ENCODE data around the gene BRIP1.

The BRIP1 gene

DNA sequence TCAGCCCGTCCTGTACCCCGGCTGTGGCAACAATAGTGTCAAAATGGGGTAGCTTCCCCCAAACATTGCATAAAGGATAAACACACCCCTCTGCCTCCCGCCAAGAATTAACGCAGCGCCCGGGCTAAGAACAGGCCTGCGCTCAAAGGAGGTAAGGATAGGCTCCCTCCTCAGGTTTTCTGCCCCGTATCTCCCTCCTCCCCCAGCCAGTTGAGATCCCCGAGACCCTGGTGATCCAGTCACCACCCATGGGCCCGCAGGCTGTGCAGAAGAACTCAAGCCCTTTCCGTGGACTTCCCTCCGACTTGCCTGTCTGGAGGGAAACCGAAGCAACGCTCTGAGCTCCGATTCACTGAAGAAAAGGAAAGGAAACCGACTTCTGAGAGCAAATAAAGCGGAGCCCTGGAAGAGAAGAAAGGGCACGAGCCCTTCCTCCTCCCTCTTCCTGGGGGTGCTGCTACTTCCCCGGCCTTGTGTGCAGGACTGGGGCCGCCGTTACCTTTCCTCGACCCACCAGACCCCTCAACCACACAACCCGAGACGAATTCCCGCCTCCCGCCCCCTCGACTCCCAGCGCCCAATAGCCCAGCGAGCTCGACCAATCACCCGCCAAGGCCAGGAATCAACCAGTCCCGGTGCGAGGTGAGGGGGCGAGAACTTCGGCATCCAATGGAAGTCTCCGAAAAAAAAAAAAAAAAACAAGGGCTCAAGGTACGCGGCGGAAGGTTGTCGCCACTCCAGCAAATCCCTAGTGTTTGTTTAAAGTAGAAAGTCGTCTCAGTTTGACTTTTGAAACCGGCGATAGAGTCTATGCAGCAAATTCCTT is at the start of gene BRIP1:
Gene BRIP1 (minus strand): TSS at position 554 of the 826 bp plus-strand sequence. CDS start 1,989 bp downstream, outside the sequence.
- DNase-seq (ENCODE audit: low read depth): peak; percentile 88
- TF ChIP-seq, protein P1, sequence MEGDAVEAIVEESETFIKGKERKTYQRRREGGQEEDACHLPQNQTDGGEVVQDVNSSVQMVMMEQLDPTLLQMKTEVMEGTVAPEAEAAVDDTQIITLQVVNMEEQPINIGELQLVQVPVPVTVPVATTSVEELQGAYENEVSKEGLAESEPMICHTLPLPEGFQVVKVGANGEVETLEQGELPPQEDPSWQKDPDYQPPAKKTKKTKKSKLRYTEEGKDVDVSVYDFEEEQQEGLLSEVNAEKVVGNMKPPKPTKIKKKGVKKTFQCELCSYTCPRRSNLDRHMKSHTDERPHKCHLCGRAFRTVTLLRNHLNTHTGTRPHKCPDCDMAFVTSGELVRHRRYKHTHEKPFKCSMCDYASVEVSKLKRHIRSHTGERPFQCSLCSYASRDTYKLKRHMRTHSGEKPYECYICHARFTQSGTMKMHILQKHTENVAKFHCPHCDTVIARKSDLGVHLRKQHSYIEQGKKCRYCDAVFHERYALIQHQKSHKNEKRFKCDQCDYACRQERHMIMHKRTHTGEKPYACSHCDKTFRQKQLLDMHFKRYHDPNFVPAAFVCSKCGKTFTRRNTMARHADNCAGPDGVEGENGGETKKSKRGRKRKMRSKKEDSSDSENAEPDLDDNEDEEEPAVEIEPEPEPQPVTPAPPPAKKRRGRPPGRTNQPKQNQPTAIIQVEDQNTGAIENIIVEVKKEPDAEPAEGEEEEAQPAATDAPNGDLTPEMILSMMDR (conservative IDR thresholded peaks at IDR 0.05; ENCODE audit: low read length): no peak
- H3K4me3 ChIP-seq (ENCODE audit: low read length): peak within 1 kb of the TSS; percentile 83

DNA sequence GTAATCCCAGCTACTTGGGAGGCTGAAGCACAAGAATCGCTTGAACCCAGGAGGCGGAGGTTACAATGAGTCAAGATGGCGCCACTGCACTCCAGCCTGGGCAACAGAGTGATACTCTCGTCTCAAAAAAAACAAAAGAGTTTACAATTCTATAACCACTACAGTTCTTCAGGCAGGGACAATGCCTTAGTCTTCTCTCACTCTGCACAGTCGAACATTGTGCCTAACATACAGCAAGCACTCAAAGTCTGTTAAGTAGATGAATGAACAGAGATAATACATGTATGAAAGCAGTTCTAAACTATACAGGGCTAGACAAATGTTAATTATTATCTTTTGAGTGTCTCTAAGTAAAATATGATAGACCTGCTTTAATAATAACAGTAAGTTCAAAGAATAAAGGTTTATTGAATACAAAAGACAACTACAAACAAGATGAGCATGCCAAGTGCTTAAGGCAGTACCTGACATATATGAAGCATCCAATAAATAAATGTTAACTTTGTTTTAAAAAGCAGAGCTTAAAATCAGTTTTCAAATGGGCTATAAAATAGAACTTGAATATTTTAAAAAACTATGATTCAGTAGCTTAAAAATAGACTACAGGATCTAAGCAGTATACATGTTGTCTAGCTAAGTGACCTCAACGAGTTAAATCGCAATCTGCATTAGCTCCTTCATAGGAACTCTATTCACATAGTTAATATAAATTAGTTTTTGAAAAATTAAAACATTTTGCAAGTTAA is 45.1 kb upstream of the BRIP1 start:
- DNase-seq (ENCODE audit: low read depth): no peak
- no peak overlapping the region for H3K4me3 ChIP-seq (ENCODE audit: low read length)
- TF ChIP-seq, protein P1 (conservative IDR thresholded peaks at IDR 0.05; ENCODE audit: low read length): no peak

DNA sequence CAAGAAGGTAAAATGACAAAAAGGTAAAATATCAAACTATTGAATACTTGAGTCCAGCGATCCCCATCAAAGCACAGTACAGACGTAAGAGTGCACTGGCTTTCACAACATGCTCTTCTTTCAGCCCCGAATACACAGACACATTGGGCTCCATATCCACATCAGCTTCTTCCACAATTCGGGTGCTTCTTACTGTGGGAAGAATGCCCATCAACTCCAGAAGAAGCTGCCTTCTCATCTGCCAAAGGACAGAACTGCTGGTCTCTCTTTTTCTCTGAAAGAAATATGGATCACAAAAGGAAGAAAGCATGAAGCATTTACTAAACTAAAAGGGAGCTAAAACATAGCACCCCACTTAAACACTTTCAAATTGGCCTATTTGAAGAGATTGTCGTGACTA is 44.0 kb upstream of the BRIP1 start:
- DNase-seq (ENCODE audit: low read depth): no peak
- TF ChIP-seq, protein P1 (conservative IDR thresholded peaks at IDR 0.05; ENCODE audit: low read length): no peak
- no peak overlapping the region for H3K4me3 ChIP-seq (ENCODE audit: low read length)

DNA sequence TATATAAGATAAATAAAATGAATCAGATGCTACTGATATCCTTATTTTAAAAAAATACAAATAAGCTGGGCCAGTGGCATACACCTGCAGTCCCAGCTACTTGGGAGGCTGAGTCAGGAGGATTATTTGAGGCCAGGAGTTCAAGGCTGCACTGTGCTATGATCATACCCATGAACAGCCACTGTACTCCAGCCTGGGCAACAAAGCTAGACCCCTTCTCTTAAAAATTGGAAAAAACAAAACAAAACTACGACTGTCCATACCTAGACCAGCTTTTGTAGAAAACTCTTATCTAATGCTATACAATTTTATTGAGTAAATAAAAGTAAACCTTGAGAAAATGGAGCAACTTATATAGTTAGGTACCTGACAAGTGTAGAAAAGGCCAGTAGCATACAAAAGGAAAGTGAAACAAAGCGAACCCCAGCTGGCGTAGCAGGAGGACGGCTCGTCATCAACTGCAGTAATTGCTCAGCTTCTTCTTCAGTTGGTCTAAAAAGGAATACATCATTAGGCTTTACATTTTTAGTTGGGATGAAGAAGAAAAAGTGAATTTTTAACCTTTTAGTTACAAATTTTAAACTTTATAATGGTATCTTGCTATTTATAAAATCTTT is 40.9 kb upstream of the BRIP1 start:
- no peak overlapping the region for H3K4me3 ChIP-seq (ENCODE audit: low read length)
- DNase-seq (ENCODE audit: low read depth): no peak

DNA sequence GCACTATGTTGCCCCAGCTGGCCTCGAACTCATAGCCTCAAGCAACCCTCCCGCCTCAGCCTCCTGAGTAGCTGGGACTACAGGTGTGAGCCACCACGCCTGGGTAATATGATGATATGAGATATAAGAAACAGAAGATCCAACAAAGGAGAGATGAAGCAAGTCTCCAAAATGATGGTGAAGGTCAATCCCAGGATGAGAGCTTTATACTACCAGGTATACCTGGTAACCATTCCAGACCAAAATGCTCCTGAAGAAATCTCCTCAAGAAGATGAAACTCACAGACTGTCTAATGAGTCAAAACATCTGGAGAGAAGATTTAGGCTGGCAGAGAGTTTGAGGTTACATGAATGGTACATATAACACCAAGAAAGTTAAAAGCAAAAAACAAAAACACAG is 39.9 kb upstream of the BRIP1 start:
- DNase-seq (ENCODE audit: low read depth): no peak

More for the DNA sequence above, 40.9 kb upstream of the BRIP1 start:
- TF ChIP-seq, protein P1 (conservative IDR thresholded peaks at IDR 0.05; ENCODE audit: low read length): no peak

DNA sequence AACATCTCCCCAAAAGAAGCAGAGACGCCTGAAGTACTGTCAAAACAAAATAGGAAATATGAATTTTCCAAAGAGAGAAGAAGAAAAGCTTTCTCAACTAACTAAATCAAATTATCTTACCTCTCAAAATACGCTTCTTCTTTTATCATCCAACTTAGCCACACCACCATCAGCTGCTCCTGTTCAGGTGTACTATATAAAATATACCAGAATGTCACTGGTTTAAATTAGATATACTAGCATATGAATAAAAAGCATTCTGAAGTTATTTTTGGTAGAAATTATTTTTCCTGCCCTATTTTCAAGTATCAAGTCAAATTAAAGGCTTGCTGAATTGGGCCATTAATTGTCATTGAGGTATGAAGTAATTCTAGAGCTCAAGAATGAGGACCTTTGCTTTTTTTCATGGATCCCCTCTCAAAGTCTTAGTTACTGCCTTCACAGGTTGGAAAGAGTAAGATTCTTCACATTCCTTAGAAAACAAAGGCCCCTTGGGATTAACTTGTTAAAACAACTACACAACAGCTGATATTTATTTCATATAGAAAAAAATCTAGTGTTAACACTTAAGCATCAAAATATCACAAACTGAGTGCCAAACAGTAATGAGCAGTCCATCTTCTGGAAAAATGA is 34.3 kb upstream of the BRIP1 start:
- TF ChIP-seq, protein P1 (conservative IDR thresholded peaks at IDR 0.05; ENCODE audit: low read length): no peak
- H3K4me3 ChIP-seq (ENCODE audit: low read length): no peak overlapping the region
- DNase-seq (ENCODE audit: low read depth): no peak

More for the DNA sequence above, 39.9 kb upstream of the BRIP1 start:
- no peak overlapping the region for H3K4me3 ChIP-seq (ENCODE audit: low read length)
- TF ChIP-seq, protein P1 (conservative IDR thresholded peaks at IDR 0.05; ENCODE audit: low read length): no peak
